Measurements from ENCODE around the gene SH2D5.

DNA sequence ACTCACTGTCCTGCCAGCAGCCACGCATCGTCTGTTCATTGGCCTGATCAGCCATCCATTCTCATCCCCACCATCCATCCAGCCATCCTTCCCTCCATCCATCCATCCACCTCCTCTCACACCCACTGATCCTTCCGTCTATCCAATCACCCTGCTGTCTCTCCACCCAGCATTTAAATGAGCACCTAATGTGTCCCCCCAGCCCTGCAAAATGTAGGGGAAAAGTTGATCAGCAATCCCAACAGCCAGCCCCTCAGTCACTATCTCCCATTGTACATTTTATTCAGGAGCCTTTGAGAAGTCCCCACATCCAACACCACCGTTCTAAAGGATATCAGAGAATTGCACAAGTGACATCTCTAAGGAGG lies 60.3 kb downstream of the SH2D5 start:
- TF ChIP-seq, protein P1, sequence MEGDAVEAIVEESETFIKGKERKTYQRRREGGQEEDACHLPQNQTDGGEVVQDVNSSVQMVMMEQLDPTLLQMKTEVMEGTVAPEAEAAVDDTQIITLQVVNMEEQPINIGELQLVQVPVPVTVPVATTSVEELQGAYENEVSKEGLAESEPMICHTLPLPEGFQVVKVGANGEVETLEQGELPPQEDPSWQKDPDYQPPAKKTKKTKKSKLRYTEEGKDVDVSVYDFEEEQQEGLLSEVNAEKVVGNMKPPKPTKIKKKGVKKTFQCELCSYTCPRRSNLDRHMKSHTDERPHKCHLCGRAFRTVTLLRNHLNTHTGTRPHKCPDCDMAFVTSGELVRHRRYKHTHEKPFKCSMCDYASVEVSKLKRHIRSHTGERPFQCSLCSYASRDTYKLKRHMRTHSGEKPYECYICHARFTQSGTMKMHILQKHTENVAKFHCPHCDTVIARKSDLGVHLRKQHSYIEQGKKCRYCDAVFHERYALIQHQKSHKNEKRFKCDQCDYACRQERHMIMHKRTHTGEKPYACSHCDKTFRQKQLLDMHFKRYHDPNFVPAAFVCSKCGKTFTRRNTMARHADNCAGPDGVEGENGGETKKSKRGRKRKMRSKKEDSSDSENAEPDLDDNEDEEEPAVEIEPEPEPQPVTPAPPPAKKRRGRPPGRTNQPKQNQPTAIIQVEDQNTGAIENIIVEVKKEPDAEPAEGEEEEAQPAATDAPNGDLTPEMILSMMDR (IDR thresholded peaks at IDR 0.05), result no peak
- TF ChIP-seq POLR2A (IDR thresholded peaks at IDR 0.05), result no peak
- no peak for TF ChIP-seq POLR2AphosphoS5 (IDR thresholded peaks at IDR 0.05)
